A549 treated with dexamethasone at 1 μM for 4 hours (cell line): ENCODE results near the gene AKAP4. TPM values are rescaled to one million over a fixed set of nuclear protein-coding genes. Genes with fewer than 3 reads are reported as not detected.

Experiments
- total RNA-seq: library from RNA; stranded (reverse); fragments of 200-300 nt; extraction: Qiagen RNA extraction; gene quantifications from 5 replicates; pipeline ENCODE4 v1.2.3, GENCODE V29; 2022

AKAP4 gene
- not detected in 5 replicates for total RNA-seq

GRCh38 chrX:50200907-50201306 lies at the start of gene AKAP4:
AKAP4 (minus strand) TSS chrX:50201007; CDS start chrX:50200889, 118 bp downstream.

GRCh38 chrX:50204364-50204899 lies 3.6 kb upstream of the AKAP4 start, which contains the start of gene CCNB3:
CCNB3 (plus strand) TSS chrX:50204765; CDS start chrX:50285164, 80,399 bp downstream.

Other genes with a start within 250 kb of the AKAP4 start
- gene CCNB3, start 3.8 kb upstream of the AKAP4 start, total RNA-seq: 0.37 to 0.95 TPM (median 0.69 TPM) in 5 replicates